Muscle of leg (tissue), 11 donors: ENCODE data around the gene TIGD6. TPM values are rescaled to one million over a fixed set of nuclear protein-coding genes. Genes with fewer than 3 reads are reported as not detected.

Experiments used
- DNase-seq: peaks from one replicate; pipeline ENCODE4 v3.0.0; 2013
- H3K27ac ChIP-seq: one replicate; pipeline ENCODE4 v1.5.1; 2013; ENCODE audit warnings: mild to moderate bottlenecking, low read length, control low read depth
- H3K27me3 ChIP-seq: one replicate; pipeline ENCODE4 v1.6.1; 2013; ENCODE audit warnings: low read length; ENCODE audit not compliant: control insufficient read depth, insufficient read depth
- H3K36me3 ChIP-seq: one replicate; pipeline ENCODE4 v1.6.1; 2013; ENCODE audit warnings: low read length; ENCODE audit not compliant: control insufficient read depth, insufficient read depth
- H3K4me1 ChIP-seq: one replicate; pipeline ENCODE4 v1.6.1; 2013; ENCODE audit warnings: low read length; ENCODE audit not compliant: control insufficient read depth, insufficient read depth
- H3K4me3 ChIP-seq: one replicate; pipeline ENCODE4 v1.5.1; 2013; ENCODE audit warnings: low read length, control low read depth
- H3K9me3 ChIP-seq: replicated peaks from 2 replicates; pipeline ENCODE4 v1.6.1; 2013; ENCODE audit warnings: low read depth, low read length; ENCODE audit not compliant: control insufficient read depth
- WGBS: methylation state at CpG from one replicate; pipeline ENCODE4 v1.1.5; 2013; ENCODE audit warnings: missing lambda C conversion rate; ENCODE audit not compliant: insufficient coverage; 5-methylcytosine and 5-hydroxymethylcytosine counted together
- polyA plus RNA-seq, 8 donors: library from polyadenylated mRNA; unstranded; fragments of 120-200 nt; gene quantifications; one replicate each; pipeline versions ENCODE4 v1.2.1 to v1.2.3, GENCODE V29; 2013; ENCODE audit warnings: inconsistent platforms in 1 of 8, low replicate concordance in 1 of 8; ENCODE audit not compliant: insufficient read length in 8 of 8, insufficient read depth in 1 of 8
- total RNA-seq: library from RNA; stranded (reverse); fragments of 120-200 nt; gene quantifications from one replicate; pipeline ENCODE4 v1.2.4, GENCODE V29; 2013

Gene TIGD6
- total and polyA plus RNA-seq, 9 donors, result 1.7 to 3.5 (median 2.7) TPM

GRCh38 chr5:149982505-149982904, 17.9 kb downstream of the TIGD6 start:
- H3K4me3 ChIP-seq, result no peak overlapping the region
- no peaks in the 10 kb centered on the region for H3K4me1 ChIP-seq
- peaks cover 30% of the 10 kb centered on the region for H3K36me3 ChIP-seq
- H3K27ac ChIP-seq, result no peak overlapping the region
- no peak for DNase-seq
- no peaks in the 10 kb centered on the region for H3K9me3 ChIP-seq
- H3K27me3 ChIP-seq, result no peaks in the 10 kb centered on the region

GRCh38 chr5:149981206-149981605, 19.2 kb downstream of the TIGD6 start:
- H3K9me3 ChIP-seq, result no peaks in the 10 kb centered on the region
- peaks cover 30% of the 10 kb centered on the region for H3K36me3 ChIP-seq
- H3K27me3 ChIP-seq, result no peaks in the 10 kb centered on the region
- WGBS, result no CpG with 5 or more reads among the region's 3 CpGs
- H3K27ac ChIP-seq, result no peak overlapping the region
- no peak for DNase-seq
- H3K4me3 ChIP-seq, result no peak overlapping the region
- H3K4me1 ChIP-seq, result no peaks in the 10 kb centered on the region

DNA sequence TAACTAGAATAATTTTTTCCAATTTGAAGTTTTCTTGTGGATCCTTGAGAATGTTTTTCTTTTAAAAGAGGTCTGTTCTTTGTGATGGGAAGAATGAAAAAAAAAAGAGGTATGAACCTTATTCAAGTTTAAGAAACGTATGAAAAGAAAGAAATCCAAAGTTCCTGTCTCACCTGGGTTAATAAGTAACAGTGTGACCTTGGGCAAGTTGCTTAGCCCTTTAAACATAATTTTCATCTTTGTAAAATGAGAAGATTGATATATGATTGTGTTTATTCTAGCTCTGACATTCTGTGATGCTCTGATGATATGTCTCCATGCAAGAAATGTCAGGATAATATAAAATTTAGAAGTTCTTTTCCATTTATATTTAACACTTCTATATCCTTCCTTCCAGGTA, 20.6 kb downstream of the TIGD6 start:
- no peaks in the 10 kb centered on the region for H3K27me3 ChIP-seq
- no peak for DNase-seq

DNA sequence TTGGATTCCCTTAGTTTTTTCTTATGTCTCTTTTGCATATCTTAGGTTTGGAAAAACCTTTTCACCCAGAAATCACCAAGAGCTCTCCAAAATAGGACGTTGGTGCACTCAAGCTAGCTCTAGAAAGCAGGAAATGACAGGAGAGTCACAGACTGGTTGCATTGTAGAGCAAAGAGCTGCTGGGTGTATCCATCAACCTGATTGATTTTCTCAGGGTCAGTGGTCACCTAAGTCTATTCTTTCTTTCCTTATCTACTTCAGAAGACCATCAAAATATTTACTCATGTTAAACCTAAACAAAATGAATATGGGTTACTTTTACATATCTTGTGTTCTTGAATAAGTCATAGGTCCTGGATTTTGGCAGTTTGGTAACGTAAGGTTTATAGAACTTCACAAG, 25.0 kb downstream of the TIGD6 start:
- H3K4me3 ChIP-seq, result no peak overlapping the region
- H3K27ac ChIP-seq, result no peak overlapping the region
- H3K9me3 ChIP-seq, result no peaks in the 10 kb centered on the region
- no peaks in the 10 kb centered on the region for H3K27me3 ChIP-seq
- DNase-seq, result no peak
- H3K36me3 ChIP-seq, result peaks cover 23% of the 10 kb centered on the region
- 70% methylated on average over 2 of the region's 2 CpGs for WGBS
- H3K4me1 ChIP-seq, result no peaks in the 10 kb centered on the region

More for the DNA sequence above, 20.6 kb downstream of the TIGD6 start:
- Histone ChIP-seq H3K36me3 (peaks cover 30% of the 10 kb centered on the region), H3K9me3 (no peaks in the 10 kb centered on the region), H3K27ac (no peak overlapping the region), H3K4me3 (no peak overlapping the region), H3K4me1 (no peaks in the 10 kb centered on the region)
- no CpG with 5 or more reads among the region's 1 CpG for WGBS

DNA sequence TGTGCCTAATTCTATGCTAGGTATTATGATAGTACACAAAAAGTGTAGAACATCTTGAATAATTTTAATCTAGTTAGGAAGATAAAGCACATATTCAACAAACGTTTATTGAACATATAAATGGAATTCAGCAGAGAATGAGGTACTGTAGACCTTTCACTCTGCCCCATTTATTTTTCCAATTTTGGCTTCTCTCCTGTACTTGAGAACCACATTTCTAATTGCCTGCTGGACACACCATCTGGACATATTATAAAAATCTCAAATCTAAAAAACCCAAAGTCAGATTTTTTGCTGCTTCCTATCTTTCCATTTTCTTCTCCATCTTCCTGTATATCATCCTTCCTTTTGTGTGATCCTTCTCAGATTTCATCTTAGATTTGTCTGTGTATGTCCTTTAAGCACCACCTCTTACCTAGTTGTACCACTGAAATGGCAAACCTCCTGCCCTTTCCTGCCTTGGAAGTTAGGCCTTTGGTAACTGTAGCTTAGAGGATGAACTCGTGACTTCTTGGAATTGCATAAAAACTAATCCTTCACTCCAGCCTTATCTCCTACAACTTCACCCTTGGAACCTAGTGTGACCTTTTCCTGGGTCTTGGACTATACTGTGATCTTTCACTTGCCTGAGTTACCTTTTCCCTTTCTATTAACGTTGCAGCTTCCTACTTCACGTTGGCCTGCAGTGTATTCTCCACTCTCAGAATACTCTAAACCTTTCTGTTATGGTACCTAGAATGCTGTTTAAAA, 31.1 kb downstream of the TIGD6 start:
- Histone ChIP-seq H3K27me3 (no peaks in the 10 kb centered on the region), H3K27ac (no peak overlapping the region), H3K36me3 (peaks cover 5% of the 10 kb centered on the region), H3K9me3 (no peaks in the 10 kb centered on the region), H3K4me3 (no peak overlapping the region), H3K4me1 (no peaks in the 10 kb centered on the region)
- no peak for DNase-seq
- WGBS, result 75% methylated on average over 1 of the region's 4 CpGs

DNA sequence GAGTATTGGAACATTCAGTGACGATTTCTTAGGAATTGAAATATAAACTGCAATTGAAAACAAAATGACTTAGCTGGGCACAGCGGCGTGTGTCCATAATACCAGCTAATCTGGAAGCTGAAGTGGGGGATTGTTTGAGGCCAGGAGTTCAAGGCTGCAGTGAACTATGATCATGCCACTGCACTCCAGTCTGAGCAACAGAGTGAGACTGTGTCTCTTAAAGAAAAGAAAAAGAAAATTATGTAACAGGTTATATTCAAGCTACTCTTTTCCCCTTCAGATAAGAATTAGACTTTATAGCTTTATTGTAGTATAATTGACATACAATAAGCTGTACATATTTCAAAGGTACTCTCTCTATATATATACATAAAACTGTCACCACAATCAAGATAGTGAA, 33.5 kb downstream of the TIGD6 start:
- H3K9me3 ChIP-seq, result no peaks in the 10 kb centered on the region
- H3K36me3 ChIP-seq, result peaks cover 5% of the 10 kb centered on the region
- no peaks in the 10 kb centered on the region for H3K27me3 ChIP-seq
- no peaks in the 10 kb centered on the region for H3K4me1 ChIP-seq
- H3K4me3 ChIP-seq, result no peak overlapping the region
- no peak overlapping the region for H3K27ac ChIP-seq
- no peak for DNase-seq
- WGBS, result 52% methylated on average over 2 of the region's 3 CpGs

- Histone ChIP-seq H3K4me1 (peaks cover 9% of the 10 kb centered on the region), H3K36me3 (no peaks in the 10 kb centered on the region), H3K4me3 (no peak overlapping the region), H3K27me3 (no peaks in the 10 kb centered on the region), H3K9me3 (no peaks in the 10 kb centered on the region), H3K27ac (no peak overlapping the region)
- no peak for DNase-seq
- 92% methylated on average over 3 of the region's 3 CpGs for WGBS
Measured at GRCh38 chr5:149963729-149964128, 36.7 kb downstream of the TIGD6 start.

- H3K4me3 ChIP-seq, result no peak overlapping the region
- no peak overlapping the region for H3K27ac ChIP-seq
- H3K27me3 ChIP-seq, result no peaks in the 10 kb centered on the region
- H3K4me1 ChIP-seq, result peaks cover 9% of the 10 kb centered on the region
- no peaks in the 10 kb centered on the region for H3K9me3 ChIP-seq
- H3K36me3 ChIP-seq, result no peaks in the 10 kb centered on the region
- DNase-seq, result no peak
- 100% methylated on average over 3 of the region's 5 CpGs for WGBS
Measured at GRCh38 chr5:149962601-149963300, 37.7 kb downstream of the TIGD6 start.

GRCh38 chr5:149961957-149962409, 38.5 kb downstream of the TIGD6 start:
- no peaks in the 10 kb centered on the region for H3K9me3 ChIP-seq
- H3K27ac ChIP-seq, result no peak overlapping the region
- DNase-seq, result peak; percentile 44
- H3K27me3 ChIP-seq, result no peaks in the 10 kb centered on the region
- 40% methylated on average over 2 of the region's 6 CpGs for WGBS
- no peak overlapping the region for H3K4me3 ChIP-seq
- no peaks in the 10 kb centered on the region for H3K36me3 ChIP-seq
- H3K4me1 ChIP-seq, result peaks cover 9% of the 10 kb centered on the region

GRCh38 chr5:149961186-149961685, 39.2 kb downstream of the TIGD6 start:
- Histone ChIP-seq H3K27ac (peak overlapping the region; percentile 96), H3K4me1 (peaks cover 9% of the 10 kb centered on the region), H3K9me3 (no peaks in the 10 kb centered on the region), H3K27me3 (no peaks in the 10 kb centered on the region), H3K36me3 (no peaks in the 10 kb centered on the region), H3K4me3 (peak overlapping the region; percentile 93)
- WGBS, result 1% methylated on average over 14 of the region's 23 CpGs
- peak; percentile 4 for DNase-seq
